ENCODE data around the gene LRP2.

- TF ChIP-seq CTCF (IDR thresholded peaks at IDR 0.05) (no peak), POLR2A (IDR thresholded peaks at IDR 0.05) (no peak)
These were observed 33.6 kb upstream of the LRP2 start for GRCh38 chr2:169395821-169396374.

Data from lower leg skin (tissue), 3 donors.